Measurements from ENCODE around the gene KIF25. TPM values are rescaled to one million over a fixed set of nuclear protein-coding genes. Genes with fewer than 3 reads are reported as not detected.

KIF25 gene
- total RNA-seq, 1 experiment from 2014 or later: 0.59 TPM

DNA sequence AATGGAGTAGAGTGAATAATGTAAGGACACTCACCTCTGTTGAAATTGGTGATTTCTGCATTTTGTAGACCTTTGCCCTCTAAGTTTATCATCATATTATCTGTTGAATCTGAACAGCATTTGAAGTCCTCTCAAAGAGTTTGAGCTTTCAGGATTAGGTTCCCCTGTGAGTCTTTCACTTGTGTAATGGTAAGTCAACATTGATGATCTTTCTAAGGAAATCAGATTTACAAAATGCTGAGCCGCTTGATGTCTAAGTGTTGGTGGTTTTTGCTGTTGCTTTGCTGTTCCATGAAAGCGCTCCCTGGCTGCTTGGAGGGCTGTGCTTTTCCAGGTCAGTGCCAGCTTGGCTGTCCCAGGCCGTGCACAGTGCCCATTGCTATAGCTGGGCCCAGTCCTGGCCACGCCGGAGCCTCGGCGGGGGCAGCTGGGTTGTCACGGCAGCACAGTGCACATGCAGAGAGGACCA lies 33.8 kb upstream of the KIF25 start:
- peaks cover 29 to 63% (median 55%) of the 10 kb centered on the region in 3 experiments for H3K36me3 Mint-ChIP-seq (ENCODE audit: insufficient read depth in 1 of 3, low read depth in 3 of 3)
- DNase-seq: no peak

More for the DNA sequence above, 33.8 kb upstream of the KIF25 start:
- H3K79me2 ChIP-seq (ENCODE audit: insufficient read depth, low read length): no peaks in the 10 kb centered on the region
- H2BK120ac ChIP-seq (ENCODE audit: low read depth, low read length, poor library complexity, severe bottlenecking): no peak overlapping the region
- no peak overlapping the region for H3K14ac ChIP-seq (ENCODE audit: insufficient read depth, low read length)
- H3K27ac ChIP-seq (ENCODE audit: insufficient read length, low read depth, low read length): no peak overlapping the region
- no peak overlapping the region for H3T11ph ChIP-seq (ENCODE audit: low read length)
- H3K18ac ChIP-seq (ENCODE audit: insufficient read length, low read depth, low read length): no peak overlapping the region
- no peaks in the 10 kb centered on the region for H4K20me1 ChIP-seq (ENCODE audit: control insufficient read depth, insufficient read depth, insufficient read length)
- H4K5ac ChIP-seq (ENCODE audit: insufficient read length, low read depth, low read length): no peak overlapping the region
- H3K4ac ChIP-seq (ENCODE audit: low read depth, low read length): no peak overlapping the region
- no peak overlapping the region for H2BK15ac ChIP-seq (ENCODE audit: low read depth, low read length)
- H4K8ac ChIP-seq (replicated peaks; ENCODE audit: insufficient read length, low read depth, low read length): no peak overlapping the region
- H3K56ac ChIP-seq (ENCODE audit: insufficient read length, low read depth, low read length): no peak overlapping the region
- no peak overlapping the region for H2AK5ac ChIP-seq (ENCODE audit: insufficient read length, low read length)
- H2BK12ac ChIP-seq (ENCODE audit: insufficient read length, low read depth, low read length): no peak overlapping the region
- H2BK20ac ChIP-seq (ENCODE audit: low read depth, low read length, poor library complexity, severe bottlenecking): no peak overlapping the region
- no peak overlapping the region for H2AFZ ChIP-seq (ENCODE audit: low read length)
- H2BK5ac ChIP-seq (ENCODE audit: insufficient read length, low read length): no peak overlapping the region
- no peaks in the 10 kb centered on the region for H3K9me3 Mint-ChIP-seq
- H3K9me3 ChIP-seq (ENCODE audit: control insufficient read depth, low read depth, low read length): no peaks in the 10 kb centered on the region
- no peaks in the 10 kb centered on the region for H3K4me1 ChIP-seq (ENCODE audit: insufficient read depth, low read length)
- no peak overlapping the region for H4K91ac ChIP-seq (ENCODE audit: insufficient read length, low read depth, low read length)
- H3K4me2 ChIP-seq (ENCODE audit: insufficient read depth, insufficient read length, low read length): no peak overlapping the region
- H3K27me3 ChIP-seq (ENCODE audit: insufficient read depth, low read length): no peaks in the 10 kb centered on the region
- 0 out of 7 replicates have a peak overlapping the region, but pooled peaks of 2 of the 3 experiments have one; percentile 36 to 68 for H3K27ac Mint-ChIP-seq
- no peak overlapping the region for H3K4me3 Mint-ChIP-seq
- H3K27me3 Mint-ChIP-seq (ENCODE audit: low read depth): no peaks in the 10 kb centered on the region
- H3K23ac ChIP-seq (ENCODE audit: insufficient read length, low read depth, low read length): no peak overlapping the region
- H3K9ac ChIP-seq (ENCODE audit: extremely low read depth, insufficient read length, low read length): no peak overlapping the region
- no peaks in the 10 kb centered on the region for H3K23me2 ChIP-seq (ENCODE audit: insufficient read length, low read depth, low read length, poor library complexity, severe bottlenecking)
- no CpG with 5 or more reads among the region's 8 CpGs for WGBS (ENCODE audit: extremely low coverage, insufficient read length, low lambda C conversion rate)
- peaks cover 0 to under 1% of the 10 kb centered on the region in 2 experiments; a peak in 1 of 4 replicates for H3K4me1 Mint-ChIP-seq
- TF ChIP-seq, protein P1, sequence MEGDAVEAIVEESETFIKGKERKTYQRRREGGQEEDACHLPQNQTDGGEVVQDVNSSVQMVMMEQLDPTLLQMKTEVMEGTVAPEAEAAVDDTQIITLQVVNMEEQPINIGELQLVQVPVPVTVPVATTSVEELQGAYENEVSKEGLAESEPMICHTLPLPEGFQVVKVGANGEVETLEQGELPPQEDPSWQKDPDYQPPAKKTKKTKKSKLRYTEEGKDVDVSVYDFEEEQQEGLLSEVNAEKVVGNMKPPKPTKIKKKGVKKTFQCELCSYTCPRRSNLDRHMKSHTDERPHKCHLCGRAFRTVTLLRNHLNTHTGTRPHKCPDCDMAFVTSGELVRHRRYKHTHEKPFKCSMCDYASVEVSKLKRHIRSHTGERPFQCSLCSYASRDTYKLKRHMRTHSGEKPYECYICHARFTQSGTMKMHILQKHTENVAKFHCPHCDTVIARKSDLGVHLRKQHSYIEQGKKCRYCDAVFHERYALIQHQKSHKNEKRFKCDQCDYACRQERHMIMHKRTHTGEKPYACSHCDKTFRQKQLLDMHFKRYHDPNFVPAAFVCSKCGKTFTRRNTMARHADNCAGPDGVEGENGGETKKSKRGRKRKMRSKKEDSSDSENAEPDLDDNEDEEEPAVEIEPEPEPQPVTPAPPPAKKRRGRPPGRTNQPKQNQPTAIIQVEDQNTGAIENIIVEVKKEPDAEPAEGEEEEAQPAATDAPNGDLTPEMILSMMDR (conservative IDR thresholded peaks at IDR 0.05): no peak
- H3K79me1 ChIP-seq (ENCODE audit: insufficient read depth, low read depth, low read length, poor library complexity, severe bottlenecking): no peaks in the 10 kb centered on the region

All from H9 (cell line).